OCI-LY7 (cell line): ENCODE data around the gene FAM170A.

Experiments
- CTCF ChIP-seq: fragments of 200-600 bp; sonication (generic); conservative IDR thresholded peaks from 2 replicates; pipeline ENCODE4 v1.5.1; 2014; ENCODE audit warnings: mild to moderate bottlenecking, antibody characterized with exemption, low read length, moderate library complexity, mixed read lengths
- EZH2phosphoT487 ChIP-seq: fragments of 200-600 bp; sonication (generic); IDR thresholded peaks from 2 replicates; pipeline ENCODE4 v1.6.1; 2018; ENCODE audit warnings: low read depth, borderline replicate concordance, mild to moderate bottlenecking, mixed run types, antibody characterized with exemption, low read length, moderate library complexity, mixed read lengths

- no peak for TF ChIP-seq CTCF
- TF ChIP-seq EZH2phosphoT487: no peak
Observed at GRCh38 chr5:119666542-119666941, 37.2 kb downstream of the FAM170A start.
